ENCODE data around the gene PTCD3. TPM values are rescaled to one million over a fixed set of nuclear protein-coding genes. Genes with fewer than 3 reads are reported as not detected.

Gene PTCD3
- total RNA-seq, 2 donors from 2014 or later, result 64.1 to 95.1 TPM

DNA sequence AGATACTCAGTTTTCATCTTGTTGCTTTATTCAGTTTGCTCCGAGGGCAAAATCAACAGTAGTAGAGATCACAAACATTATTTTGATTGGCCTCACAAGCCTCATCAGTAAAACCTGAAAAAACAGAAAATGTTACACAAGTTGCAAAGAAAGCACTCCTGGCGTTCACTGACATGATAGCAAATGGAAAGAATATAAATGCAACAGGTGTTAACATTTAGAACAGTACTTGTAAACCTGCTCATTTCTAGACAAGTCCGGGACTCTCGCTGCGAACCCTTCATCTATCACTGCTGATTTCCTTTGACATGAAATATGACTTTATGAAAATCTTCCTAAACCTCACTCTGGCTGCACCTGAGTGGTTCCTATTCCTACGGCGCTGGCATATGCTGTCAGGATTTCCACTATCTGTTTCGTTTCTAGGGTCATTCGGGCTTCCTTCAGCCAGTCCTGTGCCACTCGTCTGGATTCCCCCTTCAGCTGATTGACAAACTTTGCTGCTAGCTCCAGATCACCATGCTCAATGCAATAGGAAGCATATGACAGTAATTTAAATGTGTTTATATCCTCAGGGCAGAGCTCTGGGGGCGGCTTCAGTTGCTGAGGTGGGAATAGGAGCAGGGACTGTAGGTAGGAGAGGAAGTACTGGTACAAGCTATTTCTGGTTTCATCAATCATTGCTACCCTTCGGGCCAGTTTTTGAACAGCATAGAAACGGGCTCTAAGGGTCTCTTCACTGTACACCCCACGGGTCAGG lies 38.1 kb downstream of the PTCD3 start:
- intact Hi-C loops (cut with DNase I), result no loop called here
- Histone ChIP-seq H3K36me3 (peaks cover 0 to 23% of the 10 kb centered on the region in 2 donors), H3K4me3 (no peak overlapping the region), H3K9me3 (no peaks in the 10 kb centered on the region), H3K4me1 (replicated peaks) (no peaks in the 10 kb centered on the region), H3K27me3 (replicated peaks; ENCODE audit: insufficient read depth) (no peaks in the 10 kb centered on the region), H3K27ac (no peak overlapping the region)
- 85% methylated on average over 14 of the region's 14 CpGs for WGBS
- TF ChIP-seq POLR2AphosphoS5 (IDR thresholded peaks at IDR 0.05), result no peak
- TF ChIP-seq POLR2A (IDR thresholded peaks at IDR 0.05), result no peak
- no peak for TF ChIP-seq CTCF (IDR thresholded peaks at IDR 0.05)
- DNase-seq (ENCODE audit: low spot score), result no peak

DNA sequence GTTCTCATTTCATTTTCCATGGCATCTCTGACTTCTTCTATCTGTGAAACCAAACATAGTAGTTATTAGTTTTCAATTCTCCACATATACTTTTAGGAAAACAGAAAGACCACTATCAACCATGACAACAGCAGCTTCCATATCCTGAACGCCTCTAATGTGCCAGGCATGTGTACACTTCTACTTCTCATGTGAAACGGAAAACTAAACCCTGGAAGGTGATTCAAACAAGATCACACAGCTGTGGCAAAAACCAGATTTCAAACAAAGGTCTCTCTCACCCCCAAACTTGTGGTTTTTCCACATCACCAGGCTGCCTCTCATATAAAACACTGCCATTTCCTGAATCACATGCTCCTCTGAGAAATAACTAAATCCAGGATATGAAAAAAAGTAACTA lies 41.8 kb downstream of the PTCD3 start:
- DNase-seq (ENCODE audit: low spot score), result no peak
- WGBS, result 95% methylated on average over 2 of the region's 2 CpGs
- no peaks in the 10 kb centered on the region for H3K27me3 ChIP-seq (replicated peaks; ENCODE audit: insufficient read depth)
- TF ChIP-seq POLR2AphosphoS5 (IDR thresholded peaks at IDR 0.05), result no peak
- TF ChIP-seq CTCF (IDR thresholded peaks at IDR 0.05), result no peak
- TF ChIP-seq POLR2A (IDR thresholded peaks at IDR 0.05), result no peak
- H3K9me3 ChIP-seq, result no peaks in the 10 kb centered on the region
- H3K4me3 ChIP-seq, result no peak overlapping the region
- no peaks in the 10 kb centered on the region for H3K4me1 ChIP-seq (replicated peaks)
- H3K27ac ChIP-seq, result no peak overlapping the region
- peaks cover 0 to 24% of the 10 kb centered on the region in 2 donors for H3K36me3 ChIP-seq
- intact Hi-C loops (cut with DNase I), result no loop called here

DNA sequence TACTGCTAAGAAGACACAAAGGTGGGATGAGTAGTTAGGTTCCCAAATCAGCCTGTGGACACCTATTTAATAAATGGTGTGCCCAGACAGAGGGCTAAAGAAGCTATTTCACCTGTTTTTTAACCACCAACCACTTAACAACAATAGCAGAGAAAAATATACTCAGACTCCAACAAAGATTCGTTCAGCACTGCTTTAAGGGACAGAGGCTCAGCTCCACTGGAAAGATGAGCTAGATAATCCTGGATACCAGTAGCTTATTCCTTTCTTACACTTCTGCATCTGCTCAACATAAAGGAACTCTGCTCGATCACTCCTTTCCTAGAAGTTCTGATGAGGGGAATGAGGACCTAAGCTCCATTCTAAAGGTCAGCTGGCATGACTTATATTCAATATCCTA lies 44.5 kb downstream of the PTCD3 start:
- WGBS, result 92% methylated on average over 2 of the region's 2 CpGs
- H3K4me1 ChIP-seq (replicated peaks), result no peaks in the 10 kb centered on the region
- no peak for DNase-seq (ENCODE audit: low spot score)
- H3K4me3 ChIP-seq, result no peak overlapping the region
- intact Hi-C loops (cut with DNase I), result no loop called here
- H3K27ac ChIP-seq, result no peak overlapping the region
- no peaks in the 10 kb centered on the region for H3K27me3 ChIP-seq (replicated peaks; ENCODE audit: insufficient read depth)
- TF ChIP-seq POLR2AphosphoS5 (IDR thresholded peaks at IDR 0.05) (no peak), CTCF (IDR thresholded peaks at IDR 0.05) (no peak), POLR2A (IDR thresholded peaks at IDR 0.05) (no peak)
- H3K9me3 ChIP-seq, result no peaks in the 10 kb centered on the region
- peaks cover 0 to 24% of the 10 kb centered on the region in 2 donors for H3K36me3 ChIP-seq

- Histone ChIP-seq H3K4me3 (no peak overlapping the region), H3K4me1 (replicated peaks) (no peaks in the 10 kb centered on the region), H3K27me3 (replicated peaks; ENCODE audit: insufficient read depth) (no peaks in the 10 kb centered on the region), H3K9me3 (no peaks in the 10 kb centered on the region), H3K27ac (no peak overlapping the region), H3K36me3 (no peaks in the 10 kb centered on the region)
- WGBS, result 74% methylated on average over 2 of the region's 2 CpGs
- intact Hi-C loops (cut with DNase I), result no loop called here
- DNase-seq (ENCODE audit: low spot score), result no peak
- no peak for TF ChIP-seq POLR2AphosphoS5 (IDR thresholded peaks at IDR 0.05)
Measured at GRCh38 chr2:86157009-86157556, 51.0 kb downstream of the PTCD3 start.

- TF ChIP-seq POLR2A (IDR thresholded peaks at IDR 0.05), result no peak
- no peak for TF ChIP-seq POLR2AphosphoS5 (IDR thresholded peaks at IDR 0.05)
- no peak for TF ChIP-seq CTCF (IDR thresholded peaks at IDR 0.05)
- H3K27ac ChIP-seq, result no peak overlapping the region
- 90% methylated on average over 4 of the region's 4 CpGs for WGBS
- no peaks in the 10 kb centered on the region for H3K9me3 ChIP-seq
- no peak for DNase-seq (ENCODE audit: low spot score)
- no peaks in the 10 kb centered on the region for H3K27me3 ChIP-seq (replicated peaks; ENCODE audit: insufficient read depth)
- H3K4me3 ChIP-seq, result no peak overlapping the region
- H3K36me3 ChIP-seq, result peaks cover 0 to 6% of the 10 kb centered on the region in 2 donors
- H3K4me1 ChIP-seq (replicated peaks), result no peaks in the 10 kb centered on the region
- intact Hi-C loops (cut with DNase I), result no loop called here
Measured at GRCh38 chr2:86158286-86158685, 52.3 kb downstream of the PTCD3 start.

Measured in prostate gland (tissue), 2 donors.